Endothelial cell (in vitro differentiated cells): Measurements from ENCODE around the gene CYP27B1. TPM values are rescaled to one million over a fixed set of nuclear protein-coding genes. Genes with fewer than 3 reads are reported as not detected.

ENCODE experiments used
- DNase-seq: peaks from one replicate; pipeline ENCODE4 v3.0.0; 2021; ENCODE audit warnings: low spot score
- H3K27ac Mint-ChIP-seq: one replicate; pipeline ENCODE4 v1.8.0; 2021; ENCODE audit warnings: mixed read lengths, inconsistent platforms; ENCODE audit not compliant: unreplicated experiment
- H3K27me3 Mint-ChIP-seq: one replicate; pipeline ENCODE4 v1.8.0; 2021; ENCODE audit warnings: mild to moderate bottlenecking, moderate library complexity, mixed read lengths, inconsistent platforms; ENCODE audit not compliant: unreplicated experiment
- H3K36me3 Mint-ChIP-seq: one replicate; pipeline ENCODE4 v1.8.0; 2021; ENCODE audit warnings: mild to moderate bottlenecking, low read depth, mixed read lengths, inconsistent platforms; ENCODE audit not compliant: unreplicated experiment
- H3K4me1 Mint-ChIP-seq: one replicate; pipeline ENCODE4 v1.8.0; 2021; ENCODE audit warnings: mild to moderate bottlenecking, mixed read lengths, inconsistent platforms; ENCODE audit not compliant: unreplicated experiment
- H3K4me3 Mint-ChIP-seq: one replicate; pipeline ENCODE4 v1.8.0; 2021; ENCODE audit warnings: mild to moderate bottlenecking, mixed read lengths, inconsistent platforms; ENCODE audit not compliant: unreplicated experiment
- H3K9me3 Mint-ChIP-seq: one replicate; pipeline ENCODE4 v1.8.0; 2021; ENCODE audit warnings: mixed read lengths, inconsistent platforms; ENCODE audit not compliant: unreplicated experiment
- CTCF ChIP-seq: fragments of 200-600 bp; sonication (generic); IDR thresholded peaks from one replicate; pipeline ENCODE4 v1.5.0; 2021; ENCODE audit warnings: antibody characterized with exemption; ENCODE audit not compliant: unreplicated experiment
- total RNA-seq: library from RNA; stranded (reverse); fragmentation: NEBNext Ultra II Directional; extraction: Animal tissue kit (Norgen Biotek cat#: 25700); gene quantifications from one replicate; pipeline ENCODE4 v1.2.1, GENCODE V29; 2021; ENCODE audit not compliant: unreplicated experiment

CYP27B1 gene
- total RNA-seq, 1 donor from 2014 or later = 1.4 TPM

GRCh38 chr12:57783861-57784260, 17.0 kb upstream of the CYP27B1 start:
- peaks cover 30% of the 10 kb centered on the region for H3K36me3 Mint-ChIP-seq
- H3K27ac Mint-ChIP-seq = no peak overlapping the region
- H3K4me1 Mint-ChIP-seq = peaks cover 15% of the 10 kb centered on the region
- no peak for DNase-seq
- peak overlapping the region; percentile 31 for H3K4me3 Mint-ChIP-seq
- peaks cover 2% of the 10 kb centered on the region for H3K27me3 Mint-ChIP-seq
- no peaks in the 10 kb centered on the region for H3K9me3 Mint-ChIP-seq
- TF ChIP-seq CTCF = no peak

GRCh38 chr12:57783466-57783801, 16.6 kb upstream of the CYP27B1 start:
- Mint-ChIP-seq H3K36me3 (peaks cover 30% of the 10 kb centered on the region), H3K9me3 (no peaks in the 10 kb centered on the region), H3K4me1 (peaks cover 15% of the 10 kb centered on the region), H3K27me3 (peaks cover 2% of the 10 kb centered on the region), H3K4me3 (peak overlapping the region; percentile 100), H3K27ac (peak overlapping the region; percentile 61)
- DNase-seq = no peak
- TF ChIP-seq CTCF = no peak

- no peaks in the 10 kb centered on the region for H3K9me3 Mint-ChIP-seq
- peaks cover 30% of the 10 kb centered on the region for H3K36me3 Mint-ChIP-seq
- H3K4me1 Mint-ChIP-seq = peaks cover 15% of the 10 kb centered on the region
- H3K4me3 Mint-ChIP-seq = peak within 1 kb of the TSS; percentile 100
- peak within 1 kb of the TSS; percentile 61 for H3K27ac Mint-ChIP-seq
- peaks cover 2% of the 10 kb centered on the region for H3K27me3 Mint-ChIP-seq
- DNase-seq = peak; percentile 95
- peak; percentile 83 for TF ChIP-seq CTCF
Measured at GRCh38 chr12:57782608-57783465, 16.0 kb upstream of the CYP27B1 start, which contains the start of gene TSFM. TSFM (plus strand) TSS chr12:57782787; CDS start chr12:57782802, 15 bp downstream.

GRCh38 chr12:57782243-57782607, 15.3 kb upstream of the CYP27B1 start:
- H3K27ac Mint-ChIP-seq = no peak overlapping the region
- peaks cover 15% of the 10 kb centered on the region for H3K4me1 Mint-ChIP-seq
- peaks cover 28% of the 10 kb centered on the region for H3K36me3 Mint-ChIP-seq
- no peak for DNase-seq
- no peak for TF ChIP-seq CTCF
- H3K9me3 Mint-ChIP-seq = no peaks in the 10 kb centered on the region
- peak overlapping the region; percentile 100 for H3K4me3 Mint-ChIP-seq
- H3K27me3 Mint-ChIP-seq = peaks cover 2% of the 10 kb centered on the region

GRCh38 chr12:57781801-57782200, 14.9 kb upstream of the CYP27B1 start:
- no peaks in the 10 kb centered on the region for H3K9me3 Mint-ChIP-seq
- H3K4me1 Mint-ChIP-seq = peaks cover 15% of the 10 kb centered on the region
- no peak for TF ChIP-seq CTCF
- DNase-seq = no peak
- H3K27me3 Mint-ChIP-seq = peaks cover 2% of the 10 kb centered on the region
- peak overlapping the region; percentile 15 for H3K4me3 Mint-ChIP-seq
- no peak overlapping the region for H3K27ac Mint-ChIP-seq
- H3K36me3 Mint-ChIP-seq = peaks cover 24% of the 10 kb centered on the region
